Mesothelial cell of epicardium (in vitro differentiated cells): ENCODE results near the gene OGDH. TPM values are rescaled to one million over a fixed set of nuclear protein-coding genes. Genes with fewer than 3 reads are reported as not detected.

Source experiments
- DNase-seq, 2 experiments: peaks; one replicate each; pipeline ENCODE4 v3.0.0; 2021; ENCODE audit warnings: low spot score in 2 of 2; ENCODE audit not compliant: unreplicated experiment in 2 of 2
- H3K27ac Mint-ChIP-seq: 2 replicates; pipeline ENCODE4 v1.8.0; 2021; ENCODE audit warnings: mixed read lengths
- H3K27me3 Mint-ChIP-seq: 2 replicates; pipeline ENCODE4 v1.8.0; 2021; ENCODE audit warnings: low read depth, mixed read lengths
- H3K36me3 Mint-ChIP-seq: 2 replicates; pipeline ENCODE4 v1.8.0; 2021; ENCODE audit warnings: mixed read lengths
- H3K4me1 Mint-ChIP-seq: 2 replicates; pipeline ENCODE4 v1.8.0; 2021; ENCODE audit warnings: mixed read lengths
- H3K4me3 Mint-ChIP-seq: 2 replicates; pipeline ENCODE4 v1.8.0; 2021; ENCODE audit warnings: mild to moderate bottlenecking, moderate library complexity, mixed read lengths
- H3K9me3 Mint-ChIP-seq: 2 replicates; pipeline ENCODE4 v1.8.0; 2021; ENCODE audit warnings: mixed read lengths
- CTCF ChIP-seq: fragments of 200-600 bp; sonication (generic); IDR thresholded peaks from one replicate; pipeline ENCODE4 v1.5.0; 2021; ENCODE audit warnings: antibody characterized with exemption; ENCODE audit not compliant: unreplicated experiment
- total RNA-seq: library from RNA; stranded (reverse); gene quantifications from 3 replicates; pipeline ENCODE4 v1.2.1, GENCODE V29; 2021

OGDH gene
- total RNA-seq, 1 donor from 2014 or later, result 71.2 TPM

- no peaks in the 10 kb centered on the region for H3K27me3 Mint-ChIP-seq
- H3K36me3 Mint-ChIP-seq, result peaks cover 50% of the 10 kb centered on the region
- no peak overlapping the region for H3K4me3 Mint-ChIP-seq
- no peak for TF ChIP-seq CTCF
- H3K27ac Mint-ChIP-seq, result no peak overlapping the region
- no peaks in the 10 kb centered on the region for H3K4me1 Mint-ChIP-seq
- H3K9me3 Mint-ChIP-seq, result peaks cover 5% of the 10 kb centered on the region
- no peak for DNase-seq
Measured at GRCh38 chr7:44703921-44704320, 97.5 kb downstream of the OGDH start.

- H3K9me3 Mint-ChIP-seq, result peaks cover 5% of the 10 kb centered on the region
- DNase-seq, result no peak
- peaks cover 44% of the 10 kb centered on the region for H3K36me3 Mint-ChIP-seq
- TF ChIP-seq CTCF, result no peak
- no peaks in the 10 kb centered on the region for H3K4me1 Mint-ChIP-seq
- H3K4me3 Mint-ChIP-seq, result no peak overlapping the region
- H3K27me3 Mint-ChIP-seq, result no peaks in the 10 kb centered on the region
- no peak overlapping the region for H3K27ac Mint-ChIP-seq
Measured at GRCh38 chr7:44705434-44705833, 99.0 kb downstream of the OGDH start.

- Mint-ChIP-seq H3K27ac (no peak overlapping the region), H3K27me3 (no peaks in the 10 kb centered on the region), H3K4me3 (no peak overlapping the region), H3K4me1 (peaks cover 3% of the 10 kb centered on the region), H3K36me3 (peaks cover 30% of the 10 kb centered on the region), H3K9me3 (peaks cover 5% of the 10 kb centered on the region)
- no peak for DNase-seq
- TF ChIP-seq CTCF, result no peak
Measured at GRCh38 chr7:44706788-44707557, 100.5 kb downstream of the OGDH start.

GRCh38 chr7:44707558-44708230, 101.3 kb downstream of the OGDH start:
- Mint-ChIP-seq H3K4me3 (no peak overlapping the region), H3K4me1 (peaks cover 7% of the 10 kb centered on the region), H3K36me3 (peaks cover 28% of the 10 kb centered on the region), H3K27ac (no peak overlapping the region), H3K27me3 (no peaks in the 10 kb centered on the region), H3K9me3 (peaks cover 5% of the 10 kb centered on the region)
- no peak for DNase-seq
- no peak for TF ChIP-seq CTCF

- H3K4me3 Mint-ChIP-seq, result no peak overlapping the region
- H3K27ac Mint-ChIP-seq, result no peak overlapping the region
- peaks cover 21% of the 10 kb centered on the region for H3K36me3 Mint-ChIP-seq
- no peak for TF ChIP-seq CTCF
- no peak for DNase-seq
- H3K9me3 Mint-ChIP-seq, result peaks cover 5% of the 10 kb centered on the region
- H3K4me1 Mint-ChIP-seq, result peaks cover 13% of the 10 kb centered on the region
- H3K27me3 Mint-ChIP-seq, result no peaks in the 10 kb centered on the region
Measured at GRCh38 chr7:44709011-44709915, 102.8 kb downstream of the OGDH start.
